Measurements from ENCODE around the gene ISG20L2. TPM values are rescaled to one million over a fixed set of nuclear protein-coding genes. Genes with fewer than 3 reads are reported as not detected.

The ISG20L2 gene
- polyA plus RNA-seq, 5 donors = 37.2 to 41.4 (median 39.3) TPM

GRCh38 chr1:156742017-156742416 lies 13.5 kb upstream of the ISG20L2 start:
- no peak for DNase-seq

GRCh38 chr1:156741481-156741983 lies 13.0 kb upstream of the ISG20L2 start:
- no peak for DNase-seq

GRCh38 chr1:156740741-156741480 lies 12.3 kb upstream of the ISG20L2 start, which contains the start of gene MRPL24:
MRPL24 (minus strand) TSS chr1:156741088; CDS start chr1:156738704, 2,384 bp downstream.
- DNase-seq = peak; percentile 96 to 97

- DNase-seq = no peak
These were observed 11.7 kb upstream of the ISG20L2 start for GRCh38 chr1:156740237-156740740.

- no peak for DNase-seq
These were observed 10.3 kb upstream of the ISG20L2 start for GRCh38 chr1:156738916-156739315.

GRCh38 chr1:156738407-156738806 lies 9.8 kb upstream of the ISG20L2 start:
- DNase-seq = no peak

- no peak for DNase-seq
These were observed 5.5 kb upstream of the ISG20L2 start for GRCh38 chr1:156733989-156734584.

- peak; percentile 76 for DNase-seq
These were observed 504 bp downstream of the ISG20L2 start, which contains the start of gene METTL25B for GRCh38 chr1:156727926-156728598. METTL25B (plus strand) TSS chr1:156728469; CDS start chr1:156729105, 636 bp downstream.

GRCh38 chr1:156727492-156727891 lies 1.1 kb downstream of the ISG20L2 start:
- no peak for DNase-seq

GRCh38 chr1:156726549-156727226 lies 1.9 kb downstream of the ISG20L2 start:
- no peak for DNase-seq

GRCh38 chr1:156725683-156726280 lies 2.8 kb downstream of the ISG20L2 start:
- DNase-seq = peak; percentile 82 to 88

GRCh38 chr1:156721535-156721934 lies 7.0 kb downstream of the ISG20L2 start:
- DNase-seq = no peak

GRCh38 chr1:156721131-156721530 lies 7.4 kb downstream of the ISG20L2 start:
- DNase-seq = no peak

GRCh38 chr1:156717351-156717750 lies 11.2 kb downstream of the ISG20L2 start:
- DNase-seq = no peak

- DNase-seq = no peak
These were observed 13.7 kb downstream of the ISG20L2 start for GRCh38 chr1:156714830-156715229.

GRCh38 chr1:156712626-156713025 lies 15.9 kb downstream of the ISG20L2 start:
- no peak for DNase-seq

- no peak for DNase-seq
These were observed 17.4 kb downstream of the ISG20L2 start for GRCh38 chr1:156711011-156711817.

GRCh38 chr1:156709757-156710489 lies 18.6 kb downstream of the ISG20L2 start:
- DNase-seq = no peak

- DNase-seq = no peak
These were observed 19.5 kb downstream of the ISG20L2 start for GRCh38 chr1:156709031-156709430.

Data from right lung (tissue), 5 donors.